ENCODE data around the gene ITPR3. TPM values are rescaled to one million over a fixed set of nuclear protein-coding genes. Genes with fewer than 3 reads are reported as not detected.
"Not testable (repeated sequence)": the region's sequence is repeated elsewhere in the genome, so short reads cannot be mapped to it uniquely, and the experiment has no call there.

The ITPR3 gene
- total RNA-seq, 2 donors from 2014 or later = 15.6 to 17.1 TPM

- intact Hi-C loops (cut with DNase I) = loop anchor here (5.0 to 10.0 kb wide), 3 partner anchors 83 to 565 kb away; no protein-coding TSS in a partner anchor
- DNase-seq (ENCODE audit: low spot score) = no peak
Observed at GRCh38 chr6:33589392-33589730, 31.8 kb upstream of the ITPR3 start.

GRCh38 chr6:33589731-33590530 is 31.2 kb upstream of the ITPR3 start:
- no peak for DNase-seq (ENCODE audit: low spot score)
- intact Hi-C loops (cut with DNase I) = loop anchor here (5.0 to 10.0 kb wide), 4 partner anchors 82 to 565 kb away; no protein-coding TSS in a partner anchor

GRCh38 chr6:33590531-33591198 is 30.5 kb upstream of the ITPR3 start:
- intact Hi-C loops (cut with DNase I) = loop anchor here in 1 of 2 donors (5.0 kb wide), 1 partner anchor 117 kb away; no protein-coding TSS in a partner anchor
- no peak for DNase-seq (ENCODE audit: low spot score)

- intact Hi-C loops (cut with DNase I) = loop anchor here in 1 of 2 donors (5.0 kb wide), 1 partner anchor 116 kb away; no protein-coding TSS in a partner anchor
- DNase-seq (ENCODE audit: low spot score) = no peak
Observed at GRCh38 chr6:33591424-33592032, 29.6 kb upstream of the ITPR3 start.

GRCh38 chr6:33592280-33592594 is 28.9 kb upstream of the ITPR3 start:
- DNase-seq (ENCODE audit: low spot score) = no peak

GRCh38 chr6:33592595-33593413 is 28.3 kb upstream of the ITPR3 start:
- intact Hi-C loops (cut with DNase I) = loop anchor here in 1 of 2 donors (5.0 kb wide), 1 partner anchor 114 kb away; no protein-coding TSS in a partner anchor
- DNase-seq (ENCODE audit: low spot score) = no peak

More at GRCh38 chr6:33592280-33592594, 28.9 kb upstream of the ITPR3 start:
- intact Hi-C loops (cut with DNase I) = loop anchor here in 1 of 2 donors (5.0 kb wide), 1 partner anchor 115 kb away; no protein-coding TSS in a partner anchor

- no peak for DNase-seq (ENCODE audit: low spot score)
- intact Hi-C loops (cut with DNase I) = loop anchor here in 1 of 2 donors (5.0 kb wide), 1 partner anchor 114 kb away; no protein-coding TSS in a partner anchor
Observed at GRCh38 chr6:33593414-33593727, 27.8 kb upstream of the ITPR3 start.

GRCh38 chr6:33595001-33595846 is 25.9 kb upstream of the ITPR3 start:
- intact Hi-C loops (cut with DNase I) = no loop called here
- DNase-seq (ENCODE audit: low spot score) = no peak

- DNase-seq (ENCODE audit: low spot score); intact Hi-C loops (cut with DNase I): not testable (repeated sequence)
Observed at GRCh38 chr6:33596894-33597293, 24.2 kb upstream of the ITPR3 start.

GRCh38 chr6:33597551-33598322 is 23.4 kb upstream of the ITPR3 start:
- intact Hi-C loops (cut with DNase I) = no loop called here
- no peak for DNase-seq (ENCODE audit: low spot score)

GRCh38 chr6:33599413-33599938 is 21.6 kb upstream of the ITPR3 start:
- intact Hi-C loops (cut with DNase I) = no loop called here
- DNase-seq (ENCODE audit: low spot score) = no peak

GRCh38 chr6:33600761-33601160 is 20.4 kb upstream of the ITPR3 start:
- no peak for DNase-seq (ENCODE audit: low spot score)
- intact Hi-C loops (cut with DNase I) = loop anchor here in 1 of 2 donors (10.0 kb wide), 1 partner anchor 1206 kb away; no protein-coding TSS in a partner anchor

- intact Hi-C loops (cut with DNase I) = loop anchor here in 1 of 2 donors (10.0 kb wide), 1 partner anchor 1207 kb away; no protein-coding TSS in a partner anchor
- no peak for DNase-seq (ENCODE audit: low spot score)
Observed at GRCh38 chr6:33602180-33602579, 18.9 kb upstream of the ITPR3 start.

- no peak for DNase-seq (ENCODE audit: low spot score)
- intact Hi-C loops (cut with DNase I) = loop anchor here in 1 of 2 donors (10.0 kb wide), 1 partner anchor 1210 kb away; no protein-coding TSS in a partner anchor
Observed at GRCh38 chr6:33604941-33605854, 15.9 kb upstream of the ITPR3 start.

- DNase-seq (ENCODE audit: low spot score) = no peak
- intact Hi-C loops (cut with DNase I) = loop anchor here in 1 of 2 donors (10.0 kb wide), 1 partner anchor 1212 kb away; no protein-coding TSS in a partner anchor
Observed at GRCh38 chr6:33606642-33607041, 14.5 kb upstream of the ITPR3 start.

Data from posterior vena cava (tissue), 2 donors.